ENCODE data around the gene CHD1L. TPM values are rescaled to one million over a fixed set of nuclear protein-coding genes. Genes with fewer than 3 reads are reported as not detected.
"Not testable (repeated sequence)": the region's sequence is repeated elsewhere in the genome, so short reads cannot be mapped to it uniquely, and the experiment has no call there.

CHD1L gene
- total RNA-seq (2014; rRNA removed; shearing (Covaris generic)): 23.2 and 25.7 TPM in 2 replicates

GRCh38 chr1:147242449-147243227, at the start of gene CHD1L:
Gene CHD1L, plus strand, starts transcription at chr1:147242684. Its CDS starts 20 bp downstream, at chr1:147242704.
- peak; percentile 92 for DNase-seq (ENCODE audit: low read depth)

DNA sequence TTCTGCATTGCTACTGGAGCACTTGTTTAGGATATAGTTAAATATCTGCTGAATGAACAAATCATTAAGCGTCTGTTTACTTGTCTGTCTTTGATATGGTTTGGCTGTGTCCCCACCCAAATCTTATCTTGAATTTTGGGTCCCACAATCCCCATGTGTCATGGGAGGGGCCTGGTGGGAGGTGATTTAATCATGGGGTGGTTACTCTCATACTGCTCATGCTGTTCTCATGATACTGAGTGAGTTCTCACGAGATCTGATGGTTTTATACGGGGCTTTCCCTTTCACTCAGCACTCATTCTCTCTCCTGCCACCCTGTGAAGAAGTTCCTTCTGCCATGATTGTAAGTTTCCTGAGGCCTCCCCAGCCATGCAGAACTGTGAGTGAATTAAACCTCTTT, 45.2 kb upstream of the CHD1L start:
- not testable (repeated sequence) for DNase-seq (ENCODE audit: low read depth)

DNA sequence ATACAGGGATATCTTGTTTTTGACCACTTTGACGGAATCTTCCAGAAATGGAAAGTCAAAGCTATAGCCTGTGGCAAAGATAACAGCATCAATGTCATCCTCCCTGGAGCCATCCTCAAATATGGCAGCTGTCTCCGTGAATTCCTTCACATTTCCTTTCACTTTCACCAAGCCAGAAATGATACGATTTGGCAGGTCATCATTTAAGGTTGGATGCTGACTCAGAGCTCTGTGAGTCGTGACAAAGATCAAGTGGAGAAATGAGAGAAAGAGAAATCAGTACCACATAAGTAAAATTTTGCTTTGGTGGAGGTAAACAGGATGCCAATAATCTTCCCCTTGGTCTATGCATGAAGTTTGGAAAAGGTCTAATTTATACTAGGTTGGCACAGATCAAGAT, 41.2 kb upstream of the CHD1L start:
- DNase-seq (ENCODE audit: low read depth): peak; percentile 65

DNA sequence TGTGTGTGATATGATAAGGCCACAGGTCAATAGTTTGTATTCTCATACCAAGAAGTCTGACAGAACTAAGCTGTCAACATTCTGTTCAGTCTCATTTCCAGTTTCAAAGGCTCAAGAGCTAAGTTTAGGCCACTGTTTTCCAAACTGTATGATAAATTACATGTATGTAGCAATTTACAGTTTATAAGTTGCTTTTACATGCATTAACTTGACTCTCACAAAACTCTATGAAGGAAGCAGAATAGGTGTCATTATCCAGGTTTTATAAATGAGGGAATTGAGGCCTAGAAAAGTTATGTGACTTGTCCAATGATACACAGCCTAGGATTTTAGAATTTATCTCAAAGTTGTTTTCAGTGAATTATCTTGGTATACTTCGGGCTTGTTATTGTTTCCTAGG, 40.7 kb upstream of the CHD1L start:
- no peak for DNase-seq (ENCODE audit: low read depth)

- DNase-seq (ENCODE audit: low read depth): peak; percentile 21
These were observed 39.9 kb upstream of the CHD1L start for GRCh38 chr1:147202576-147202975.

- no peak for DNase-seq (ENCODE audit: low read depth)
These were observed 38.4 kb upstream of the CHD1L start for GRCh38 chr1:147204080-147204479.

DNA sequence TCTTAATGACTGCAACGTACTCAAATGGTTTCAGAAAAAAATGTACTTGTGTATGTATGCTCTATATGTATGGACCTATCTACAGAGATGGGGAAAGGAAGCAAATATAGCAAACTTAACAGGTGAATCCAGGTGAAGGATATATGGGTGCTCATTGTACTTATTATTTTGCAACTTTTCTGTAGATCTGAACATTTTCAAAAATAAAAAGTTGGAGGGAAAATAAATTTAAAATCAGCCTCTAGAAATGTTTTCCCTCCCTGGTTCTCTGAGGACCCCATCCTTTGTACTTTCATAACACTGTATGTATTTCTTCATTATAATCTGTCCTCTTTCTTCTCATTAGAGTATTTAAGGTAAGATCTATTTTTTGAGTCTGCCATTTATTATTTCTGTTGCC, 35.3 kb upstream of the CHD1L start:
- no peak for DNase-seq (ENCODE audit: low read depth)

GRCh38 chr1:147208619-147209018, 33.9 kb upstream of the CHD1L start:
- DNase-seq (ENCODE audit: low read depth): no peak

- no peak for DNase-seq (ENCODE audit: low read depth)
These were observed 32.4 kb upstream of the CHD1L start for GRCh38 chr1:147209825-147210821.

DNA sequence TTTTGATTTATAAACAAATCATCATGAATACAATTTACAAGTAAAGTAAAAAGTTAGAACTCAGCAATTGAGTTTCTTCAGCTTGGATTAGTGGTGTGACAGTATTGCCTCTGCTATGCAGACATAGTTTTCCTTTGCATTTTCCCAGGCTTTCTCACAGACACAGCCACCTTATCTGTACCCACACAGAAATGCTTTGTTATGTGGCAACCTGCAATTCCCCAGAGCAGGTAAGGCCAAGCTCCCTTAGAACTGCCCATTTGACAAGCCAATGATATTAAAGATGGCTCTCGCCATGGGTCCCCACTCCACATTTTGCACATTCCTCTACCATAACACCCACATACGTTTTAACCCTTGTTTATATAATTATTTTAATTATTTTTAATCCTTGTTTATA, 31.5 kb upstream of the CHD1L start:
- no peak for DNase-seq (ENCODE audit: low read depth)

DNA sequence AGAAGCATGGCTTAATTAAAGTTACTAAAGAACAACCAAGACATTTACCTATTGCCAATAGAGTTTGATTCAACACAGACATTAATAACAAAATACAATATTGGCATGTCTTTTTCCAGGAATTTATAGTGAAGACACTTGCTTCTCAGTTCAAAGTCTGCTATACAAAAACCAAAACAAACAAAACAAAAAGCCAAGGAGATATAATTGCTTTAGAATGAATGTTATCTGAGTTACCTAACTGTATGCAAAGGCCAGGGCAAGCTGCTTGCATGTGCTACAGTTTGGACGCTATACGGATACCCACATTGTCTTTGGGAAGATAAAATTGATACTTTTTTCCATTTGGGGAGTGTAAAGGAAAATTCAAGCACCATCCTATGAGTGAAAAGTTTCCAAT, 30.9 kb upstream of the CHD1L start:
- DNase-seq (ENCODE audit: low read depth): no peak

GRCh38 chr1:147213271-147213670, 29.2 kb upstream of the CHD1L start:
- no peak for DNase-seq (ENCODE audit: low read depth)

GRCh38 chr1:147214325-147214724, 28.2 kb upstream of the CHD1L start:
- DNase-seq (ENCODE audit: low read depth): no peak

DNA sequence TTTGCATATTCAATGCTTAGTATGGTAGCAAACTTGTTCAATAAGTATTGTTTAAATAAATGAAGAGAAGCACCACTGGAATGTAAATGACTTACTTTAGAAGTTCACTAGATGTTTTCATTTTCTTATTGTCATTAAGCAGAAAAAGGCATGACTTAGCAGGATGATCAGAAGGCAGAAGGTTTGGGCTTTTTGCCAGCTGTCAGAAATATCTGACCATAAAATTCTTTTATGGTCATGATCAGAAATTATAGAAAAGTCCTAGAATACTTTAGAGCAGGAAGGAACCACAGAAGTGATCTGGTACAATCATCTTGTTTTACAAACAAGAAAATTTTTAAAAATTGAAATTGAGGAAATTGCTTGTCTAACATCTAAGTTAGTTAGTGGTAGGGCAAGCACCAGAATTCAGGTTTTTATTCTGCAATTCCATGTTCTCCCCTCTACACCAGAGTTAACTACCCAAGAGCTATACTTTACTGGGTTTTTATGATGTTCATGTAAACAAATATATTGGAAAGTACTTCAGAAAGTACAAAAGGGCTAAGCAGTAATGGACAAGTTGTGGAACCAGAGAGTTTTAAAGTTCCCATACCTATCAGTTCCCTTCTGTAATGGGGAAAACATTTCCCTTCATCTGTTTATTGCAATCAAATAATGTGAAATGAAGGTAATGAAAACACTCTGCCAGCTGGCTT, 27.5 kb upstream of the CHD1L start:
- DNase-seq (ENCODE audit: low read depth): no peak

- DNase-seq (ENCODE audit: low read depth): no peak
These were observed 27.0 kb upstream of the CHD1L start for GRCh38 chr1:147215540-147215916.

DNA sequence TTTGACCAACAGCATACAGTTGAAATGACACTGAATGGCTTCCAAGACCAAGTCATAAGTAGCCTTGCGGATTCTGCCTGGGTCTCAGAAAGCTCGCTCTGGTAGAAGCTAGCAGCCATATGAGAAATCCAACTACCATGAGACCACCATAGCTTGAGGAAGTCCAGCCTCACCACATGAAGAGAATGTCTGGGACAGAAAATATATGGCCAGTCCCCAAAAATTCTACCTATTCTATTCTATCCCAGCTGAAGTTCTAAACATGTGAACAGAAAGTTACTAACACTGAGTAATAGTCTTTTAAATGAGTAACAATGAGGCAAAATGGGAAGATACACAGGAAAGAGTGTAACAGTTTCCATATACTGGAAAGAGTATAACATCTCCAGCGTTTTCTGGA, 26.4 kb upstream of the CHD1L start:
- no peak for DNase-seq (ENCODE audit: low read depth)

GRCh38 chr1:147217141-147217540, 25.3 kb upstream of the CHD1L start:
- DNase-seq (ENCODE audit: low read depth): no peak

GRCh38 chr1:147218606-147219005, 23.9 kb upstream of the CHD1L start:
- DNase-seq (ENCODE audit: low read depth): no peak

DNA sequence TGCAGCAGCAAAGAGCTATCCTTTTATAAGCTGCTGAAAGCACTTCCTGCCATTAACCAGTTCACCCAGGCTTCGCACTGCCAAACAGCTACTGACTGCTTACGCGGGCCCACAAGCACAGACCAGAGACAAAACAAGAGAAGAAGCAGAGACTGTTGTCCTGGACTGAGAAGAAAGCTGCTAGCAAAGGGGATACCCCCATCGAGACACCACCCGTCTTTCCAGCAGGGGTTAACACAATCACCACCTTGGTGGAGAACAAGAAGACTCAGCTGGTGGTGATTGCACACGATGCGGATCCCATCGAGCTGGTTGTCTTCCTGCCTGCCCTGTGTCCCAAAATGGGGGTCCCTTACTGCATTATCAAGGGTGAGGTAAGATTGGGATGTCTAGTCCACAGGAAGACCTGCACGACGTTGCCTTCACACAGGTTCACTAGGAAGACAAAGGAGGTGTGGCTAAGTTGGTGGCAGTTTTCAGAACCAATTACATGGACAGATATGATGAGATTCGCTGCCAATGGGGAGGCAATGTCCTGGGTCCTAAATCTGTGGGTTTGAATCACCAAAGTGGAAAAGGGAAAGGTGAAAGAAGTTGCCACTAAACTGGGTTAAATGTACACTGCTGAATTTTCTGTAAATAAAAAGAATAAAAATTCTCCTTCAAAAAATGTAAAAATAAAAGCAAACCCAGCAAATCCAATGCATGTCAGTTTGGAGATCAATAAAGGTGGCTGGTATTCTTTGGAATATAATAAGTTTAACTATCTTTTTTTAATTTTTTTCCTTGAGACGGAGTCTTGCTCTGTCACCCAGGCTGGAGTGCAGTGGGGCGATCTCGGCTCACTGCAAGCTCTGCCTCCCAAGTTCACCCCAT, 18.5 kb upstream of the CHD1L start:
- no peak for DNase-seq (ENCODE audit: low read depth)

- DNase-seq (ENCODE audit: low read depth): peak; percentile 68
These were observed 17.2 kb upstream of the CHD1L start, which contains the start of gene FMO5 for GRCh38 chr1:147225193-147225730. Gene FMO5, minus strand, starts transcription at chr1:147225339. Its CDS starts 310 bp downstream, at chr1:147225029.

- not testable (repeated sequence) for DNase-seq (ENCODE audit: low read depth)
These were observed 11.5 kb upstream of the CHD1L start for GRCh38 chr1:147231032-147231431.
